Endothelial cell of umbilical vein (primary cell): ENCODE measurements around the gene STRIT1. TPM values are rescaled to one million over a fixed set of nuclear protein-coding genes. Genes with fewer than 3 reads are reported as not detected.

Experiments used
- BruUV-seq: library from RNA; stranded (reverse); fragments of 400-500 nt; replicated peaks from 2 replicates; lab custom pipeline; 2021; lab: Mats Ljungman, UMichigan
- CTCF ChIA-PET: fragments of 300-600, 350-600 bp; sonication (Branson Sonifier 250); formaldehyde crosslinking; loops from one replicate; lab custom pipeline; 2021; ENCODE audit warnings: antibody characterized with exemption, inconsistent platforms; lab: Charles Lee
- POLR2A ChIA-PET: fragments of 300-600, 350-600 bp; sonication (Branson Sonifier 250); formaldehyde crosslinking; loops from one replicate; lab custom pipeline; 2021; ENCODE audit warnings: antibody characterized with exemption, inconsistent platforms; lab: Charles Lee
- DNase-seq: peaks from one replicate; pipeline ENCODE4 v3.0.0-alpha.2; 2011; ENCODE audit warnings: low read depth, low spot score
- FAIRE-seq: peaks from 2 replicates; lab custom pipeline; 2011; peaks lifted over from hg19 to GRCh38; lab: Jason Lieb, UNC
- H2AFZ ChIP-seq: 2 replicates; pipeline ENCODE4 v1.6.0; 2012; ENCODE audit warnings: low read depth, low read length, control low read depth, inconsistent platforms
- H3K27ac ChIP-seq: 2 replicates; pipeline ENCODE4 v1.5.1; 2011; ENCODE audit warnings: low read depth, mild to moderate bottlenecking, control low read depth, low read length, moderate library complexity; ENCODE audit not compliant: insufficient read depth
- H3K27me3 ChIP-seq, 2 experiments: 2 replicates each; pipeline versions ENCODE4 v1.6.0 to v1.6.1; 2011; ENCODE audit warnings: low read length in 2 of 2, mixed read lengths in 1 of 2; ENCODE audit not compliant: control insufficient read depth in 2 of 2, insufficient read depth in 2 of 2
- H3K36me3 ChIP-seq, 2 experiments: 2 replicates in 1 of 2; 3 replicates in 1 of 2; pipeline ENCODE4 v1.5.1; 2011; ENCODE audit warnings: low read length in 2 of 2, mild to moderate bottlenecking in 1 of 2, moderate library complexity in 1 of 2; ENCODE audit not compliant: control insufficient read depth in 2 of 2, insufficient read depth in 2 of 2; ENCODE audit errors: extremely low read depth in 1 of 2
- H3K4me1 ChIP-seq: 3 replicates; pipeline ENCODE4 v1.5.1; 2011; ENCODE audit warnings: mild to moderate bottlenecking, low read length; ENCODE audit not compliant: control insufficient read depth, insufficient read depth; ENCODE audit errors: extremely low read depth
- H3K4me2 ChIP-seq: 2 replicates; pipeline ENCODE4 v1.6.1; 2011; ENCODE audit warnings: low read length, control low read depth, mixed read lengths; ENCODE audit not compliant: insufficient read depth
- H3K4me3 ChIP-seq, 3 experiments: fragments of 200-600 bp in 1 of 3; sonication (generic), shearing (Covaris generic) in 1 of 3; replicated peaks in 1 of 3; 2 replicates each; pipeline ENCODE4 v1.5.1; 2011 to 2016; ENCODE audit warnings: control low read depth in 3 of 3, low read length in 3 of 3, mild to moderate bottlenecking in 2 of 3, inconsistent platforms in 1 of 3, low read depth in 1 of 3, moderate library complexity in 1 of 3; ENCODE audit not compliant: insufficient read depth in 1 of 3
- H3K79me2 ChIP-seq: 2 replicates; pipeline ENCODE4 v1.6.0; 2012; ENCODE audit warnings: low read length, inconsistent platforms; ENCODE audit not compliant: control insufficient read depth, insufficient read depth
- H3K9ac ChIP-seq: replicated peaks from 2 replicates; pipeline ENCODE3; 2011; ENCODE audit warnings: low read length, control low read depth; ENCODE audit not compliant: insufficient read depth; ENCODE audit errors: extremely low read depth
- H3K9me1 ChIP-seq: replicated peaks from 3 replicates; pipeline ENCODE4 v1.6.0; 2011; ENCODE audit warnings: mild to moderate bottlenecking, low read length; ENCODE audit not compliant: control insufficient read depth, insufficient read depth; ENCODE audit errors: extremely low read depth
- H3K9me3 ChIP-seq: replicated peaks from 2 replicates; pipeline ENCODE4 v1.5.1; 2012; ENCODE audit warnings: low read length, inconsistent platforms; ENCODE audit not compliant: control insufficient read depth, insufficient read depth
- H4K20me1 ChIP-seq: replicated peaks from 2 replicates; pipeline ENCODE3; 2011; ENCODE audit warnings: mild to moderate bottlenecking, low read length; ENCODE audit not compliant: control insufficient read depth, insufficient read depth; ENCODE audit errors: extremely low read depth
- CTCF ChIP-seq, 2 donors: IDR thresholded peaks; 1 replicate in 1 of 2; 2 replicates in 1 of 2; pipeline ENCODE4 v1.5.1; 2011; ENCODE audit warnings: low read length in 2 of 2, mild to moderate bottlenecking in 2 of 2, moderate library complexity in 2 of 2, control low read depth in 1 of 2, inconsistent platforms in 1 of 2, low read depth in 1 of 2; ENCODE audit not compliant: insufficient read depth in 1 of 2; ENCODE audit errors: extremely low read depth in 1 of 2
- EZH2 ChIP-seq: IDR thresholded peaks from 2 replicates; pipeline ENCODE4 v1.6.1; 2012; ENCODE audit warnings: borderline replicate concordance, low read depth, mild to moderate bottlenecking, moderate library complexity, low read length, inconsistent platforms; ENCODE audit not compliant: severe bottlenecking
- FOS ChIP-seq: IDR thresholded peaks from 2 replicates; pipeline ENCODE4 v1.6.1; 2011; ENCODE audit warnings: mild to moderate bottlenecking, low read length, moderate library complexity, borderline replicate concordance; ENCODE audit not compliant: insufficient read depth
- GATA2 ChIP-seq: IDR thresholded peaks from 2 replicates; pipeline ENCODE4 v1.7.0; 2011; ENCODE audit warnings: low read depth, mild to moderate bottlenecking, moderate library complexity, mixed read lengths, low read length; ENCODE audit not compliant: insufficient read length, insufficient read depth
- JUN ChIP-seq: IDR thresholded peaks from 2 replicates; pipeline ENCODE4 v1.6.1; 2011; ENCODE audit warnings: borderline replicate concordance, low read depth; ENCODE audit not compliant: insufficient read length, insufficient read depth
- MAX ChIP-seq: IDR thresholded peaks from 2 replicates; pipeline ENCODE4 v1.6.1; 2011; ENCODE audit not compliant: insufficient read depth, insufficient read length
- MYC ChIP-seq: IDR thresholded peaks from one replicate; pipeline ENCODE4 v1.6.1; 2011; ENCODE audit warnings: mild to moderate bottlenecking, low read depth, low read length
- POLR2A ChIP-seq: IDR thresholded peaks from 2 replicates; pipeline ENCODE4 v1.6.1; 2012; ENCODE audit warnings: low read depth, mild to moderate bottlenecking, control low read depth, low read length
- POLR2AphosphoS5 ChIP-seq: IDR thresholded peaks from 2 replicates; pipeline ENCODE4 v1.6.1; 2012; ENCODE audit warnings: low read depth, mild to moderate bottlenecking, control low read depth, low read length, moderate library complexity; ENCODE audit not compliant: insufficient read depth
- dilution Hi-C: fragments of 300-500 bp; cut with MboI; formaldehyde crosslinking; loops from one replicate; pipeline ENCODE4 v1.15.0; 2019; ENCODE audit warnings: low sequenced_read_pairs; ENCODE audit not compliant: extremely low pct_ligation_motif_present
- intact Hi-C: fragments of 100-400 bp; cut with micrococcal nuclease; formaldehyde crosslinking; loops from one replicate; pipeline ENCODE4 v1.10.0; 2022
- polyA plus RNA-seq, 4 experiments: library from polyadenylated mRNA; depleted of rRNA in 3 of 4; stranded (reverse) in 3 of 4; unstranded in 1 of 4; fragments of >200 nt; gene quantifications; 2 replicates each; pipeline versions ENCODE4 v1.2.1 to v1.2.3, GENCODE V29; 2011 to 2012; ENCODE audit warnings: missing spikeins in 1 of 4
- total RNA-seq: library from RNA; stranded (reverse); gene quantifications from 2 replicates; pipeline ENCODE4 v1.2.3, GENCODE V29; 2021

Gene STRIT1
- total and polyA plus RNA-seq, 2 donors (not counting 3 experiments of a cell fraction or from before 2014, with no cell fraction given): not detected

- Histone ChIP-seq H3K4me2 (no peak overlapping the region), H3K9me1 (no peaks in the 10 kb centered on the region), H3K27me3 (no peaks in the 10 kb centered on the region), H3K4me1 (no peaks in the 10 kb centered on the region), H3K36me3 (no peaks in the 10 kb centered on the region), H2AFZ (no peak overlapping the region), H3K9me3 (no peaks in the 10 kb centered on the region), H3K9ac (no peak overlapping the region), H4K20me1 (no peaks in the 10 kb centered on the region), H3K79me2 (no peaks in the 10 kb centered on the region), H3K4me3 (no peak overlapping the region), H3K27ac (no peak overlapping the region)
- POLR2A ChIA-PET: no interaction called here
- FAIRE-seq: no peak
- intact Hi-C loops (no loop called here), dilution Hi-C loops (no loop called here)
- no TSS peak for BruUV-seq
- TF ChIP-seq GATA2 (no peak), FOS (no peak), JUN (no peak), MAX (no peak), EZH2 (no peak), POLR2A (no peak), CTCF (IDR thresholded peaks at IDR 0.05; ENCODE audit: extremely low read depth in 1 of 2, insufficient read depth in 1 of 2, low read depth in 1 of 2, low read length in 2 of 2) (no peak), POLR2AphosphoS5 (no peak), MYC (no peak)
- CTCF ChIA-PET: interaction anchor here (0.9 to 3.1 kb wide), 6 partner anchors 9 to 412 kb away, joined by 3 to 10 read pairs (median 4); no protein-coding TSS in a partner anchor
- no peak for DNase-seq
Observed at GRCh38 chr3:155316426-155316825, 22.9 kb upstream of the STRIT1 start.
